GM18507 (cell line): ENCODE data around the gene SIX3.
A peak's percentile ranks its signal among the peaks of the same experiment; 100 is the strongest.

Source experiments
- DNase-seq: peaks from one replicate; pipeline ENCODE4 v3.0.0; 2011; ENCODE audit warnings: low read depth; ENCODE audit not compliant: insufficient read length; ENCODE audit errors: extremely low spot score
- FAIRE-seq: peaks from 2 replicates; lab custom pipeline; 2011; peaks lifted over from hg19 to GRCh38; lab: Jason Lieb, UNC

Gene SIX3

GRCh38 chr2:44941551-44942234, at the start of gene SIX3:
SIX3 (plus strand) TSS chr2:44941702; CDS start chr2:44942105, 403 bp downstream.
- peak; percentile 42 for DNase-seq
- FAIRE-seq, result peak; percentile 92

GRCh38 chr2:44894058-44894457, 47.4 kb upstream of the SIX3 start:
- peak; percentile 91 for FAIRE-seq

GRCh38 chr2:44895061-44895460, 46.4 kb upstream of the SIX3 start:
- FAIRE-seq (no peak), DNase-seq (no peak)

More at GRCh38 chr2:44894058-44894457, 47.4 kb upstream of the SIX3 start:
- DNase-seq, result peak; percentile 32

GRCh38 chr2:44897406-44897805, 44.1 kb upstream of the SIX3 start:
- no peak for DNase-seq
- no peak for FAIRE-seq

GRCh38 chr2:44902217-44903137, 39.0 kb upstream of the SIX3 start:
- DNase-seq (no peak), FAIRE-seq (no peak)

- no peak for DNase-seq
- no peak for FAIRE-seq
Measured at GRCh38 chr2:44904578-44904977, 36.9 kb upstream of the SIX3 start.

GRCh38 chr2:44906972-44907371, 34.5 kb upstream of the SIX3 start:
- DNase-seq (no peak), FAIRE-seq (no peak)

- no peak for DNase-seq
- FAIRE-seq, result no peak
Measured at GRCh38 chr2:44909831-44910230, 31.7 kb upstream of the SIX3 start.

- FAIRE-seq, result no peak
- DNase-seq, result no peak
Measured at GRCh38 chr2:44912660-44913059, 28.8 kb upstream of the SIX3 start.

- DNase-seq (no peak), FAIRE-seq (no peak)
Measured at GRCh38 chr2:44916291-44916690, 25.2 kb upstream of the SIX3 start.

GRCh38 chr2:44918095-44918775, 23.3 kb upstream of the SIX3 start:
- no peak for DNase-seq

GRCh38 chr2:44920751-44921150, 20.8 kb upstream of the SIX3 start:
- DNase-seq, result no peak
- no peak for FAIRE-seq

More at GRCh38 chr2:44918095-44918775, 23.3 kb upstream of the SIX3 start:
- peak; percentile 49 for FAIRE-seq

- FAIRE-seq (no peak), DNase-seq (no peak)
Measured at GRCh38 chr2:44922776-44923175, 18.7 kb upstream of the SIX3 start.

GRCh38 chr2:44925561-44926136, 15.9 kb upstream of the SIX3 start:
- DNase-seq (no peak), FAIRE-seq (no peak)

- FAIRE-seq, result no peak
- no peak for DNase-seq
Measured at GRCh38 chr2:44926957-44927356, 14.5 kb upstream of the SIX3 start.

GRCh38 chr2:44927985-44928482, 13.5 kb upstream of the SIX3 start:
- DNase-seq, result no peak
- FAIRE-seq, result no peak

- FAIRE-seq, result no peak
- no peak for DNase-seq
Measured at GRCh38 chr2:44928483-44929158, 12.9 kb upstream of the SIX3 start.

- FAIRE-seq, result no peak
- DNase-seq, result no peak
Measured at GRCh38 chr2:44929159-44929734, 12.3 kb upstream of the SIX3 start.
